ENCODE measurements around the gene FHIT. TPM values are rescaled to one million over a fixed set of nuclear protein-coding genes. Genes with fewer than 3 reads are reported as not detected.

FHIT gene
- total RNA-seq, 2 experiments from 2014 or later, result 86.0 to 90.6 TPM

- ATAC-seq (ENCODE audit: poor library complexity) (no peak), DNase-seq (no peak)
- Histone ChIP-seq H3K4me1 (ENCODE audit: insufficient read depth, low read length) (no peaks in the 10 kb centered on the region), H3K9me3 (ENCODE audit: control insufficient read depth in 1 of 2, insufficient read depth in 1 of 2, low read length in 2 of 2) (peaks cover 0 to 8% of the 10 kb centered on the region in 2 experiments), H3K4me3 (ENCODE audit: low read length) (no peak overlapping the region), H3K27ac (ENCODE audit: low read depth in 1 of 2, low read length in 2 of 2) (no peak overlapping the region), H3K27me3 (ENCODE audit: control insufficient read depth in 1 of 2, insufficient read depth in 2 of 2, low read length in 2 of 2) (no peaks in the 10 kb centered on the region), H3K36me3 (ENCODE audit: insufficient read depth, low read length) (no peaks in the 10 kb centered on the region)
- Mint-ChIP-seq H3K4me1 (ENCODE audit: low read depth) (no peaks in the 10 kb centered on the region), H3K9me3 (peaks cover 13% of the 10 kb centered on the region), H3K27me3 (no peaks in the 10 kb centered on the region), H3K4me3 (no peak overlapping the region), H3K36me3 (ENCODE audit: low read depth) (no peaks in the 10 kb centered on the region), H3K27ac (no peak overlapping the region)
- TF ChIP-seq, protein P1, sequence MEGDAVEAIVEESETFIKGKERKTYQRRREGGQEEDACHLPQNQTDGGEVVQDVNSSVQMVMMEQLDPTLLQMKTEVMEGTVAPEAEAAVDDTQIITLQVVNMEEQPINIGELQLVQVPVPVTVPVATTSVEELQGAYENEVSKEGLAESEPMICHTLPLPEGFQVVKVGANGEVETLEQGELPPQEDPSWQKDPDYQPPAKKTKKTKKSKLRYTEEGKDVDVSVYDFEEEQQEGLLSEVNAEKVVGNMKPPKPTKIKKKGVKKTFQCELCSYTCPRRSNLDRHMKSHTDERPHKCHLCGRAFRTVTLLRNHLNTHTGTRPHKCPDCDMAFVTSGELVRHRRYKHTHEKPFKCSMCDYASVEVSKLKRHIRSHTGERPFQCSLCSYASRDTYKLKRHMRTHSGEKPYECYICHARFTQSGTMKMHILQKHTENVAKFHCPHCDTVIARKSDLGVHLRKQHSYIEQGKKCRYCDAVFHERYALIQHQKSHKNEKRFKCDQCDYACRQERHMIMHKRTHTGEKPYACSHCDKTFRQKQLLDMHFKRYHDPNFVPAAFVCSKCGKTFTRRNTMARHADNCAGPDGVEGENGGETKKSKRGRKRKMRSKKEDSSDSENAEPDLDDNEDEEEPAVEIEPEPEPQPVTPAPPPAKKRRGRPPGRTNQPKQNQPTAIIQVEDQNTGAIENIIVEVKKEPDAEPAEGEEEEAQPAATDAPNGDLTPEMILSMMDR (IDR thresholded peaks at IDR 0.05), result no peak
- ChIA-PET POLR2A (no interaction called here), CTCF (no interaction called here)
- intact Hi-C loops (cut with DNase I, micrococcal nuclease), result no loop called here
Observed at GRCh38 chr3:60660026-60660425, 591.2 kb downstream of the FHIT start.

DNA sequence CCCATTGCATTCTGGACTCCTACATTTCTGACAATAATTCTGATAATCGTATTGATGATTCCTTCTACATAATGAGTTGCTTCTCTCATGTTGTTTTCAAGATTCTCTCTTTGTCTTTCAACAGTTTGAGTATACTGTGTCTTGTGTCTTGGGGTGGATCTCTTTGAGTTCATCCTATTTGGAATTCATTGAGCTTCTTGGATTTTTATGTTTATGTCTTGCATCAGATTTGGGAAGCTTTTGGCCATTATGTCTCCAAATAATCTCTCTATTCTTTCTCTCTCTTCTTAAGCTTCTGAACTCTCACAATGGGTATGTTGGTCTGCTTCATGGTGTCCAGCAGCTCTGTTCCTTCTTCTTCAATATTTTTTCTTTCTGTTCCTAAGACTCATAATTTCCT, 592.2 kb downstream of the FHIT start:
- POLR2A ChIA-PET, result no interaction called here
- no peak overlapping the region for H3K4me3 Mint-ChIP-seq
- TF ChIP-seq, protein P1 (IDR thresholded peaks at IDR 0.05), result no peak
- Histone ChIP-seq H3K27me3 (ENCODE audit: control insufficient read depth in 1 of 2, insufficient read depth in 2 of 2, low read length in 2 of 2) (no peaks in the 10 kb centered on the region), H3K4me3 (ENCODE audit: low read length) (no peak overlapping the region), H3K4me1 (ENCODE audit: insufficient read depth, low read length) (no peaks in the 10 kb centered on the region), H3K27ac (ENCODE audit: low read depth in 1 of 2, low read length in 2 of 2) (no peak overlapping the region), H3K36me3 (ENCODE audit: insufficient read depth, low read length) (no peaks in the 10 kb centered on the region), H3K9me3 (ENCODE audit: control insufficient read depth in 1 of 2, insufficient read depth in 1 of 2, low read length in 2 of 2) (peaks cover 0 to 8% of the 10 kb centered on the region in 2 experiments)
- peaks cover 13% of the 10 kb centered on the region for H3K9me3 Mint-ChIP-seq
- H3K27me3 Mint-ChIP-seq, result no peaks in the 10 kb centered on the region
- no peak overlapping the region for H3K27ac Mint-ChIP-seq
- DNase-seq (no peak), ATAC-seq (ENCODE audit: poor library complexity) (no peak)
- CTCF ChIA-PET, result no interaction called here
- H3K36me3 Mint-ChIP-seq (ENCODE audit: low read depth), result no peaks in the 10 kb centered on the region
- no peaks in the 10 kb centered on the region for H3K4me1 Mint-ChIP-seq (ENCODE audit: low read depth)
- intact Hi-C loops (cut with DNase I, micrococcal nuclease), result no loop called here

DNA sequence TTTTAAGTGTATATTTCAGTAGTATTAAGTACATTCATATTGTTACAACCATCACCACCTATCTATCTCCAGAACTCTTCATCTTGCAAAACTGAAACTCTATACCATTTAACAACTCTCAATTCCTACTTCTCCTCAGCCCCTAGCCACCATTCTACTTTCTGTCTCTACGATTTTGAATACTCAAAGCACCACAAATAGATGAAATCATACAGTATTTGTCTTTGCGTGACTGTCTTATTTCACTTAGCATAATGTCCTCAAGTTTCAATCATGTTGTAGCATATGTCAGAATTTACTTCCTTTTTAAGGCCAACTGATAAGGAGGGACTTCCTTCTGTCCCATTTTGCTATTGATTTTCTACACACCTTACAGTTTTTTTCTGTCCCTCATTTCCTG, 593.3 kb downstream of the FHIT start:
- DNase-seq (no peak), ATAC-seq (ENCODE audit: poor library complexity) (no peak)
- Histone ChIP-seq H3K4me1 (ENCODE audit: insufficient read depth, low read length) (no peaks in the 10 kb centered on the region), H3K27ac (ENCODE audit: low read depth in 1 of 2, low read length in 2 of 2) (no peak overlapping the region), H3K4me3 (ENCODE audit: low read length) (no peak overlapping the region), H3K27me3 (ENCODE audit: control insufficient read depth in 1 of 2, insufficient read depth in 2 of 2, low read length in 2 of 2) (no peaks in the 10 kb centered on the region), H3K9me3 (ENCODE audit: control insufficient read depth in 1 of 2, insufficient read depth in 1 of 2, low read length in 2 of 2) (peaks cover 0 to 8% of the 10 kb centered on the region in 2 experiments), H3K36me3 (ENCODE audit: insufficient read depth, low read length) (no peaks in the 10 kb centered on the region)
- peaks cover 13% of the 10 kb centered on the region for H3K9me3 Mint-ChIP-seq
- TF ChIP-seq, protein P1 (IDR thresholded peaks at IDR 0.05), result no peak
- ChIA-PET CTCF (no interaction called here), POLR2A (no interaction called here)
- H3K27me3 Mint-ChIP-seq, result no peaks in the 10 kb centered on the region
- no peaks in the 10 kb centered on the region for H3K36me3 Mint-ChIP-seq (ENCODE audit: low read depth)
- intact Hi-C loops (cut with DNase I, micrococcal nuclease), result no loop called here
- H3K4me3 Mint-ChIP-seq, result no peak overlapping the region
- no peaks in the 10 kb centered on the region for H3K4me1 Mint-ChIP-seq (ENCODE audit: low read depth)
- no peak overlapping the region for H3K27ac Mint-ChIP-seq

All from CD4-positive, alpha-beta T cell (primary cell).